Uterus (tissue), 4 donors: ENCODE data around the gene PCDHAC2. TPM values are rescaled to one million over a fixed set of nuclear protein-coding genes. Genes with fewer than 3 reads are reported as not detected.
A peak's percentile ranks its signal among the peaks of the same experiment; 100 is the strongest.

ENCODE experiments used
- DNase-seq, 2 donors: peaks; one replicate each; pipeline ENCODE4 v3.0.0-alpha.2; 2019 to 2020
- H3K27ac ChIP-seq, 2 donors: fragments of 200-600 bp; sonication (generic); 1 replicate in 1 of 2; 2 replicates in 1 of 2; pipeline ENCODE4 v1.5.1; 2016 to 2018
- H3K27me3 ChIP-seq, 2 donors: fragments of 200-600 bp; sonication (generic); one replicate each; pipeline ENCODE4 v1.5.1; 2018 to 2019; ENCODE audit warnings: control low read depth in 1 of 2
- H3K36me3 ChIP-seq, 2 donors: fragments of 200-600 bp; sonication (generic); one replicate each; pipeline ENCODE4 v1.5.1; 2019; ENCODE audit warnings: control low read depth in 1 of 2
- H3K4me1 ChIP-seq, 2 donors: fragments of 200-600 bp; sonication (generic); one replicate each; pipeline ENCODE4 v1.5.1; 2018 to 2019; ENCODE audit warnings: control low read depth in 1 of 2
- H3K4me3 ChIP-seq, 2 donors: fragments of 200-600 bp; sonication (generic); 1 replicate in 1 of 2; 2 replicates in 1 of 2; pipeline ENCODE4 v1.5.1; 2018 to 2019; ENCODE audit warnings: mild to moderate bottlenecking in 1 of 2
- H3K9me3 ChIP-seq, 2 donors: fragments of 200-600 bp; sonication (generic); one replicate each; pipeline ENCODE4 v1.5.1; 2019; ENCODE audit warnings: control low read depth in 1 of 2
- POLR2A ChIP-seq, 2 donors: fragments of 450-650 bp; IDR thresholded peaks; one replicate each; pipeline ENCODE4 v1.6.1; 2016; ENCODE audit warnings: antibody characterized with exemption in 2 of 2, mild to moderate bottlenecking in 1 of 2, moderate library complexity in 1 of 2
- intact Hi-C: fragments of 100-400 bp; cut with DNase I; formaldehyde crosslinking; loops from one replicate; pipeline ENCODE4 v1.15.1; 2023; ENCODE audit warnings: low total_unique reads
- total RNA-seq, 4 donors: library from RNA; depleted of rRNA in 3 of 4; stranded (reverse); fragments of >200 nt in 3 of 4; gene quantifications; one replicate each; pipeline versions ENCODE4 v1.1.0 to v1.2.4, GENCODE V29; 2014 to 2023
- TF ChIP-seq, protein P1 (sequence below), 4 experiments: fragments of 200-600 bp in 2 of 4; fragments of 450-650 bp in 2 of 4; sonication (generic) in 2 of 4; IDR thresholded peaks; one replicate each; pipeline ENCODE4 v1.5.1; 2016 to 2019; ENCODE audit warnings: antibody characterized with exemption in 4 of 4, mild to moderate bottlenecking in 2 of 4, moderate library complexity in 1 of 4
- donor health status: DM: yes; HTN: yes; CAD: no.

The PCDHAC2 gene
- total RNA-seq, 4 donors from 2014 or later: under 0.01 to 7.1 (median 1.1) TPM

DNA sequence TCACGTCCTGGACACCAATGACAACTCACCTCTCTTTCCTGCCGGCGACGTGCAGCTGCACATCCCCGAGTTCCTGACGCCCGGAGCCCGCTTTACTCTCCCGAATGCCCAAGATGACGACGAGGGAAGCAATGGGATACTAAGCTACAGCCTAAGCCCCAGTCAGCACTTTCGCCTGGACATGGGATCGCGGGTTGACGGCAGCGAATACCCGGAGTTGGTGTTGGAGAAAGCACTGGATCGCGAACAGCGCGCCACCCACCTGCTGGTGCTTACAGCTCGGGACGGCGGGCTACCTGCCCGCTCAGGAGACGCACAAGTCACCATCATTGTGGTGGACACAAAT lies 39.1 kb upstream of the PCDHAC2 start:
- TF ChIP-seq POLR2A (IDR thresholded peaks at IDR 0.05): no peak
- TF ChIP-seq, protein P1, sequence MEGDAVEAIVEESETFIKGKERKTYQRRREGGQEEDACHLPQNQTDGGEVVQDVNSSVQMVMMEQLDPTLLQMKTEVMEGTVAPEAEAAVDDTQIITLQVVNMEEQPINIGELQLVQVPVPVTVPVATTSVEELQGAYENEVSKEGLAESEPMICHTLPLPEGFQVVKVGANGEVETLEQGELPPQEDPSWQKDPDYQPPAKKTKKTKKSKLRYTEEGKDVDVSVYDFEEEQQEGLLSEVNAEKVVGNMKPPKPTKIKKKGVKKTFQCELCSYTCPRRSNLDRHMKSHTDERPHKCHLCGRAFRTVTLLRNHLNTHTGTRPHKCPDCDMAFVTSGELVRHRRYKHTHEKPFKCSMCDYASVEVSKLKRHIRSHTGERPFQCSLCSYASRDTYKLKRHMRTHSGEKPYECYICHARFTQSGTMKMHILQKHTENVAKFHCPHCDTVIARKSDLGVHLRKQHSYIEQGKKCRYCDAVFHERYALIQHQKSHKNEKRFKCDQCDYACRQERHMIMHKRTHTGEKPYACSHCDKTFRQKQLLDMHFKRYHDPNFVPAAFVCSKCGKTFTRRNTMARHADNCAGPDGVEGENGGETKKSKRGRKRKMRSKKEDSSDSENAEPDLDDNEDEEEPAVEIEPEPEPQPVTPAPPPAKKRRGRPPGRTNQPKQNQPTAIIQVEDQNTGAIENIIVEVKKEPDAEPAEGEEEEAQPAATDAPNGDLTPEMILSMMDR (IDR thresholded peaks at IDR 0.05): no peak
- Histone ChIP-seq H3K27me3 (no peaks in the 10 kb centered on the region), H3K9me3 (no peaks in the 10 kb centered on the region), H3K4me3 (peak overlapping the region; percentile 29 to 50), H3K36me3 (no peaks in the 10 kb centered on the region), H3K27ac (no peak overlapping the region), H3K4me1 (no peaks in the 10 kb centered on the region)
- intact Hi-C loops: no loop called here
- DNase-seq: peak in 1 of 2 donors; percentile 13

DNA sequence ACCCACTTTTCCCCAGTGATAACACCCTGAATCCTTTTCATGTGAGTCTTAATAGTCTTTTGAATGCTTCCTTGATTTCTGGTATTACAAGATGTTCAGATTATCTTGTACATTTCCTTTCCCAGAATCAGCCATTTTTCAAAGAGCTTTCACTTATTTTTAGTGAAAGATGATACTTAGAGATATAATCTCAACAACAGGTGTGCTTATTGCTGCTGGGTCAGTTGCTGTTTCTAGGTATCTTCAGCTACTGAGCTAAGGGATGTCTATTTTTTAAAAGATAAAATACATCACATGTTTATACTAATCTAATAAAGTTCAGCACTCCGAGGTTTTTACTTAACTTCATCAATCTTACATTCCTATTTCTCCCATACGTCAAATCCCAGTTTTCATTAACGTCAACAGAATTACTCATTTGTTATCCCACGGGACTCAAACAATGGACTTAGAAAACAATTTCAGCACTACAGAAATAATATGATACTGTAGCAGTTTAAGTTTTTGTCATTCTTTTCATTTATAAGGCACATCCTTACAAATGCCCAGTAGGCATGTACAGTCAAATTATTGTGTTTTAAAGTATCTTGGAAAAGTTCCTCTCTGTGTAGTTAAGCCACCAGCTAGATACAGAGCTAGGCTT lies 31.2 kb upstream of the PCDHAC2 start:
- intact Hi-C loops: no loop called here
- Histone ChIP-seq H3K9me3 (no peaks in the 10 kb centered on the region), H3K4me3 (no peak overlapping the region), H3K4me1 (no peaks in the 10 kb centered on the region), H3K27ac (no peak overlapping the region), H3K27me3 (no peaks in the 10 kb centered on the region), H3K36me3 (no peaks in the 10 kb centered on the region)
- no peak for DNase-seq
- TF ChIP-seq, protein P1 (IDR thresholded peaks at IDR 0.05): no peak
- no peak for TF ChIP-seq POLR2A (IDR thresholded peaks at IDR 0.05)

DNA sequence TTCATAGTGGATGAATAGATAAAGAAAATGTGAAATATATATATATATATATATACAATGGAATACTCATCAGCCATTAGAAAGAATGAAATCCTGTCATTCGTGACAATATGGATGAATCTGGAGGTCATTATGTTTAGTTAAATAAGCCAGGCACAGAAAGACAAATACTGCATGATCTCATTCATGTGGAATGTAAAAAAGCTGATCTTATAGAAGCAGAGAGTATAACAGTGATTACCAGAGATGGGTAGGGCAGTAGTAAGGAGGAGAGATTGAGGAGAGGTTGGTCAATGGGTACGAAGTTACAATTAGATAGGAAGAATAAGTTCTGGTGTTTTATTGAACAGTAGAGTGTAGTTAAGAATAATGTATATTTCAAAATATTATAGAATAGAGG lies 19.7 kb upstream of the PCDHAC2 start:
- no peak for TF ChIP-seq POLR2A (IDR thresholded peaks at IDR 0.05)
- TF ChIP-seq, protein P1 (IDR thresholded peaks at IDR 0.05): no peak
- H3K4me1 ChIP-seq: no peaks in the 10 kb centered on the region
- no peak overlapping the region for H3K4me3 ChIP-seq
- no peak for DNase-seq
- no peaks in the 10 kb centered on the region for H3K36me3 ChIP-seq
- intact Hi-C loops: no loop called here
- H3K27me3 ChIP-seq: no peaks in the 10 kb centered on the region
- no peaks in the 10 kb centered on the region for H3K9me3 ChIP-seq
- no peak overlapping the region for H3K27ac ChIP-seq

DNA sequence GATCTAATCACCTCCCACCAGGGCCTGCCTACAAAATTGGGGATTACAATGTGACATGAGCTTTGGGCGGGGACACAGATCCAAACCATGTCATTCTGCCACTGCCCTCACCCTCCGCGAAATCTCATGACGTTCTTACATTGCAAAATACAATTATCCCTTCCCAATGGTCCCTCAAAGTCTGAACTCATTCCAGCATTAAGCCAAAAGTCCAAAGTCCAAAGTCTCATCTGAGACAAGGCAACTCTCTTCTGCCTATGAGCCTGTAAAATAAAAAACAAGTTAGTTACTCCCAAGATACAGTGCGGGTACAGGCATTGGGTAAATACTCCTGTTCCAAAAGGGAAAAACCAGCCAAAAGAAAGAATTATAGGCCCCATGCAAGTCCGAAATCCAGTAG lies 14.6 kb upstream of the PCDHAC2 start:
- no peak for TF ChIP-seq POLR2A (IDR thresholded peaks at IDR 0.05)
- TF ChIP-seq, protein P1 (IDR thresholded peaks at IDR 0.05): no peak
- Histone ChIP-seq H3K4me3 (no peak overlapping the region), H3K27me3 (no peaks in the 10 kb centered on the region), H3K27ac (no peak overlapping the region), H3K9me3 (no peaks in the 10 kb centered on the region), H3K4me1 (no peaks in the 10 kb centered on the region), H3K36me3 (no peaks in the 10 kb centered on the region)
- intact Hi-C loops: no loop called here
- DNase-seq: no peak

DNA sequence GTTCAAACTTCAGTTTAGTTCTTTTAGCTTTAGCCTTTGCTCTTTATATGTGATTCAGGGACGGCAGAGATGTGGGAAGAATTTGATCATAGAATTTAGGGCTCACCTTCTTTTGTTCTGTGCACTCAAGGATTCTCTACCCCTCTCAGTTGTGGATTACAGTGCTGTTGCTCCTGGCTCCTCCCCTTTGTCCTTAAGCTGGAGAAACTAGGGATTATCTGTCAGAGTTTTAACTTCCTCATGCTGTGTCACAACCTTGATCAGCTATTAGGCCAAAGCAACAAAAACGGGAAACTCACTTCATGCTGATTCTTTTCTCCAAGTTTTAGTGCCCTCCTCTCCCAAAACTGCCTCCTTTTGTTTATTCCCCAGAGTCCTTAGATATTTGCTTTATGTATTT lies 13.0 kb upstream of the PCDHAC2 start:
- no peak for DNase-seq
- H3K4me3 ChIP-seq: no peak overlapping the region
- no peaks in the 10 kb centered on the region for H3K9me3 ChIP-seq
- no peak for TF ChIP-seq POLR2A (IDR thresholded peaks at IDR 0.05)
- TF ChIP-seq, protein P1 (IDR thresholded peaks at IDR 0.05): no peak
- intact Hi-C loops: no loop called here
- no peaks in the 10 kb centered on the region for H3K4me1 ChIP-seq
- no peaks in the 10 kb centered on the region for H3K27me3 ChIP-seq
- H3K36me3 ChIP-seq: no peaks in the 10 kb centered on the region
- H3K27ac ChIP-seq: no peak overlapping the region
